Right hindlimb (tissue), 1 donor: Measurements from ENCODE around the gene SMYD3.
A peak's percentile ranks its signal among the peaks of the same experiment; 100 is the strongest.
"Not testable (repeated sequence)": the region's sequence is repeated elsewhere in the genome, so short reads cannot be mapped to it uniquely, and the experiment has no call there.

Source experiments
- DNase-seq: peaks from one replicate; pipeline ENCODE4 v3.0.0-alpha.2; 2018

SMYD3 gene

DNA sequence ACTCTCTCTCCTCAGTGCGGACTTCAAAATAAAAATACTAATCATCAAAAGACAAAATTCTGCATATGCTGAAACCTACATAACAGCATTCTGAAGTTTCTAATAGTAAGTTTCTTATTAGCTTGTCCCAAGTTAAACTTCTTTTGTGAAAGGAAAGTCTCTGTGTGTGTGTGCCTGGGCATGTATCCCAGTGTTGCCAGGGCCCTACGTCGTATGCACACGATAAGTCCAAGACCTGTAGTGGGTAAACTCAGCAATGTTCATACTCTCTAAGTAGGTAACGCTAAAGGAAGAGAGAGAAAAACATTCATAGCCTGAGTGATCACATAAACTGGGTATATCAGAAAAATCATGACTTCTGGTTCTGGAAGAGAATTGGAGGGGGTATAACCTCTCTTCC, 465.7 kb downstream of the SMYD3 start:
- no peak for DNase-seq

DNA sequence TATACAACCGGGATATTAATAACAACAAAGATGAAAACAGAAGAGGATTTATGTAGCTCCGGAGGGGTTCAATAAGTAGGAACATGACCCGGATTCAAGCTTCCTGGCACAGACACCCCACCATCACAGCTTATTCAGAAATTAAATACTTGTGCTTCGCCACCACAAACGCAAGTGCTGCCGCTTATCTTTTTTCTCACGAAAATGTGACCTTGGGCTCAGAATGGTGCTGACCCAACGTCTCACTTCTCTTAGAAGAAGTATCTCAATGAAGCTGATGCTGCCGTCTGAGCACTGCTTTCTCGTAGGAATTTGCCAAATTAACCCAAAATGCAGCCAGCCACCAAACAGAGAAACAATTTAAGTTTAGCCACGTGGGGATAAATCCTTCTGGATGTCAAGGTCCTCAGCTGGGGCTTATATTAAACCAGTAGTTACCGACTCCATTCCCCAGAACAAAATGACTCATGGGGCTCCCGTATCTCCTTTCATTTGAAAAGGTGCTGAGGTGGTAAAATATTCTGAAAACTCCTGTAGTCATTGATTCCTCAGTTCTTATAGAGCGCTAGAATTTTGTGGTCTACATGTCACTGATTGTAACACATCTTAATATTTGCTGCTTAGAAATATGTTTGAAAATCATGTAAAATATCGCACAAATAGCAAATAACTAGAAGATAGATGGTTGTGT, 466.7 kb downstream of the SMYD3 start:
- DNase-seq = no peak

DNA sequence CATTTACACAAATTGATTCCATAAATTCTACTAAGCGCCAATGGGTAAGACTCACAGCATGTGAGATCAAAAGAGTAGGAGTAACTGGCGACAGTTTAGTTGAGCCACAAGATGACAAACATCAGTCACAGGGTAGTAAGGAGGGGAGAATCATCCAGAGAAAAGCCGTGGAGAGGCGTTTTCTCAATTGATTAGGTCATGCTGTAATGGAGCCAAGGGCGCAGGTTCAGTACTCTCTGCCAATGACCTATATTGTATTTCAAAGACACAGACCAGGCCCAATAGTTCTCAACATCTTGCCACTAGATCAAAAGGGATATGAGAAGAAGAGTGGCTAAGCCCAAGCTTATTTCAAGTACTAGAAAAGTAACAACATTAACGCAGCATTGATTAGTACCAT, 467.5 kb downstream of the SMYD3 start:
- DNase-seq = no peak

DNA sequence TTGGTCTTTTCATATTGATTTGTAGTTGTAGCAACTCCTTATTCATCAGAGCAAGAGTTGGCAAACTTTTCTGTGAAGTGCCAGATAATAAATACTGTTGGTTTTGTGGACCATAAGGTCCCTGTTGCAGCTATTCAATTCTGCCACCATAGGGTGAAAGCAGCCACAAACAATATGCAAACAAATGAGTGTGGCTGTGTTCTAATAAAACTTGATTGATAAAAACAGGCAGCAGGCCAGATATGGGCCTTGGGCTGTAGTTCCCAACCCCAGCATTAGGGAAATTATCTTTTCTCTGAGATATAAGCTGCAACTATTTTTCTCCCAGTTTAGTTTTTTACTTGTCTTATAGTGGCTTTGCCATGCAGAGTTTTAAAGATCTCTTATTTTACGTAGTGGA, 469.2 kb downstream of the SMYD3 start:
- no peak for DNase-seq

DNA sequence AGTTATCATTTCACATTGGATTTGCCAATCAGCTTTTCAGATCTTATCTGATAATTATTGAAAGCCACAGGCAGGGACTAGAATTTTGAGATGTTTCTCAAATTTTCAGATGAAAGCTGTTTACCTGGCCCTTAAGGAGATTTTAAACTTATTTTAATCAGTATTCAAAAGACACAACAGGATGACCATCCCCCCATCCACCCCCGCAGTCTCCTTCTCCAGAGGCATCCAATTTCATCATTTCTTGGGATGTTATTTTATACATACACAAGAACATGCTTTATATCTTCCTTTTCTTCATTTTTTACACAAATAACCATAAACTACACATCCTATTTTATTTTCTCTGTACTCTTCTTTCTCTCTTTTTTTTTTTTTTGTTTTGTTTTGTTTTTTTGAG, 470.9 kb downstream of the SMYD3 start:
- no peak for DNase-seq

DNA sequence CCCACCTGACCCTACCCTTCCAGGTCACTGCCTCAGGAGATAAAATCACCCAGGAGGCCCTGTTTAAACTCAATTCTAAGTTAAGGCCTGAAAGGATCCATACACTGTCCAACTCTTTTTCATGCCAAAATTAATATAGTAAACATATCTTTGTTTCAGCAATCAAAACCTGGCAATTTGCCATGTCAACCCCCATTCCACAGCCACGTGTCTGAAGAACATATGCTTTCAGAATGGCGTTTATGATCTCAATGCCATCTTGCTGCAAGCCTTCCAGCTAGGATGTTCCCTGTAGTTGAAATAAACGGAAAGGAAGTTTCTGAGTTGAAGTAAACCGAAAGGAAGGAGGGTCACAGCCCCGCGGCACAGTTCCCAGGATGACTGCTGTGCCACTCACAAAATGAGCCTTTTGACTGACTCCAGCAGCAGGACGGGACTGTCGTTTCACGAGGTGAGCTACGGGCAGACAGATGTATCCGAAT, 472.0 kb downstream of the SMYD3 start:
- no peak for DNase-seq

DNA sequence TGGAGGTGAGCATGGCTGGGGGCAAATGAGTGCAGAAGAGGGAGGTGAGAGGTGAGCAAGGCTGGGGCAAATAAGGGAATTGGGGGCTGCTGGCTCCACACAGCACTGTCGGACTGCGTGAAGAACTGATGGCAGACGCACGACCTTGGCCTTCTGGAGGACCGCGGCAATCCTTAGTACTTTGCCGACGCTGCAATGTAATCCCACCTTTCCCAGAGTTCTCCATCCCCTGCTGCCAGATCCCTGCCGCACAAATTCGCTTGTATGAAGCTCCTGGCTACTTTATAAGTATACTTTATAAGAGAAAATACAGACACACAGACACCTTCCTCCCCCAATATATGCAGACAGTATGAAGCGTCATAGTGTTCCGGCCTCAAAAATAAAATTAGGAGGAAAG, 472.4 kb downstream of the SMYD3 start:
- DNase-seq = no peak

DNA sequence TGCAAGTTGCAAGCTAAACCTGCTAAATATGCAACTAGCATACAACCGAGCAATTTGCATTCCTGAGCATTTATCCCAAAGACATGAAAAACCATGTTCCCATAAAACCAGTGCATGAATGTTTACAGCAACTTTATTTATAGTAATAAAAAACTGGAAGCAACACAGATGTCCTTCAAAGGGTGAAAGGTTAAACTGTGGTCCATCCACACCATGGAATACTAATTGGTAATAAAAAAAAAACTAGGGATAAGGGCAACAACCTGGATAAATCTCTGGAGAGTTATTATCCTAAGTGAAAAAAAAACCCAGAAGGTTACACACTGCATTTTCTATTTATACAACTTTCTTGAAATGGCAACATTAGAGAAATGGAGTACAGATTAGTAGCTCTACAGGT, 474.1 kb downstream of the SMYD3 start:
- no peak for DNase-seq

DNA sequence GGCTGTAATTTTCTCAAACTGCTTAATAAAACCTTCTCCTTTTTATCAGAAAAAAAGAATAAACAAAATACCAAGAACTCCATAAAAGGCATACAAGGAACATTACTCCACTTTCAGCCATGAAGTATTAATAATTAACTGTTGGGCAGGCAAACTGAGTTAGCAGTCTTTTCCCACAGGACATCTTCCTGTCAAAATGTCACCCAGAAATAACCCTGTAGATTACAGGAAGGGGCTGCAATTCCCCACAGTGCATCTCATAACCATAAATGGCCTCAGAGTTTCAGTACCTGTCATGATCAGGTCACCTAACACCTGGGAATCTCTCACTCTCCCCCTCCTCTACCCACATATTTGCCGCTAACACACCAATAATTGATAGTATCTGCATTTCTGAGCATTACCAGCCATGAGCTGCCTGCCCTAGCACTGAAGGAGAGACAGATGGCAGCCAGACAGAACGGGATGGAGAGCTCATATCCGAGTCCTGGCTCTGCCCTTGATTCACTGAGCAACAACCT, 475.0 kb downstream of the SMYD3 start:
- no peak for DNase-seq

DNA sequence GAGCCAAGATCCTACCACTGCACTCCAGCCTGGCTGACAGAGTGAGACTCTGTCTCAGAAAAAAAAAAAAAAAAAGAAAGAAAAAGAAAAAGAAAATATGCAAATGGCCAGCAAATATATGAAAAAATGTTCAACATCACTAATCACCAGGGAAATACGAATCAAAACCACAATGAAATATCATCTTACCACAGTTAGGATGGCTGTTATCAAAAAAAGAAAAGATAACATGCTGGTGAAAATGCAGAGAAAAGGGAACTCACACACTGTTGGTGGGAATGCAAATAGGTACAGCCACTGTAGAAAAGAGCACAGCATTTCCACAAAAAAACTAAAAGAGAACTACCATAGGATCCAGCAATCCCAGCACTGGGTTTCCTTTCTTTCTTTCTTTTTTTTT, 477.5 kb downstream of the SMYD3 start:
- no peak for DNase-seq

DNA sequence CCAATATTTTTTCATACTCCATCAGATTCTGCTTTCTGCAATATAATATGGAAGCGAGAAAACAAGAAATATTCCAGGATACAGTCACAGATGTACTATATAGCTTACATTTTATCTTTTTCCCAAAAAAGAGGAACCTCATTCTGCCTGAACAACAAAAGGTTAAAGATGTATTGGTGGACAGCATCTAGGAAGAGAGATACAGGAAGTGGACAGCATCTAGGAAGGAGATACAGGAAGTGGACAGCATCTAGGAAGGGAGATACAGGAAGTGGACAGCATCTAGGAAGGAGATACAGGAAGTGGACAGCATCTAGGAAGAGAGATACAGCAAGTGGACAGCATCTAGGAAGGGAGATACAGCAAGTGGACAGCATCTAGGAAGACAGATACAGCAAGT, 483.0 kb downstream of the SMYD3 start:
- not testable (repeated sequence) for DNase-seq

DNA sequence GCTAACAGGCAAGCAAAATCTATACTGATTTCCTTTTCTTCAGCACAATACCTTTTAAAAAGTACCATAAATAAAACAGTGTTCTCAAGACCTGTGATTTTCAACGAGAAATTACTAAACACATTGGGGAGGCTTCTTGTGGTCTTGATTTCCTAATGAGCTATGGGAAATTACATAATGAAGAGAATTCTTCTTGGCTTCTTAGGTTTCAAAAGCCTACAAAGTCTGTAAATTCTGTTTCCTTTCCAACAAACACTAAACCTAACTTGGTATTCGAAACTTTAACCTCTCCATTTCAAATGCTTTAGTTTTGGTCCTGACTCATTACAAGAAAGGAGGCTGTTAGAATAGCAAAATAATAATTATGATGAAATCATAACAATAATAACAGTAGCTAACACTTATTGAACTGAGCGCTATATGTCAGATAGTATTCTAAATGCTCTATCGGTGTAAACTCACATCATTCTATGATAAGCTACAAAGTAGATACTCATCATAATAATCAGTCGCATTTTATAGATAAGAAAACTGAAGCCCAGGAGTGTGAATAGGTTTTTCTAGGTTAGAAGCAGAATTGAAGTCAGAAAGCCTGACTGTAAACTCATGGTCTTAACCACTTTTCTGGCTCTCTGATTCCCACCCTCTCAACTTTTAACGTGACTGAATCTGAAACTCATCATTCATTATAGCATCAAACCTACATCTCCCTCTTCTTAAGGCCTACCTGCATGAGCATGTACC, 486.7 kb downstream of the SMYD3 start:
- DNase-seq = no peak

DNA sequence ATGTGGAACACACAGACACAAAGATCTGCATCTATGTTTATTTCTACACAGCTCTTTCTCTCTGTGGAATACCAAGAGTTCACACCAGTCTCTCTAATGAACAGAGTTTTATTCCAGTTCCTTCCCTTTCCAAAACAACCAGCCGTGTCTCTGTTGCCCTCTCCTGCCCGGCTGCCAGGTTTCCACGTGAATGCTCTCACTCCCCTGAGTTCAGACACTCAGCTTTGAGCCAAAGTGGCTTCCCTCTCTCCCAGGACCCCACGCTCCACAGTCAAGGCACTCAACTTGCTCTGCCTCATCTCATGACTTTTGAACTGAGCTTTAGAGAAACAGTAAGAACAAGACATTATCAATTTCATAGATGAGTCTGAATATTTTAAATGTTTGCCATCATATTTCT, 488.9 kb downstream of the SMYD3 start:
- DNase-seq = no peak

DNA sequence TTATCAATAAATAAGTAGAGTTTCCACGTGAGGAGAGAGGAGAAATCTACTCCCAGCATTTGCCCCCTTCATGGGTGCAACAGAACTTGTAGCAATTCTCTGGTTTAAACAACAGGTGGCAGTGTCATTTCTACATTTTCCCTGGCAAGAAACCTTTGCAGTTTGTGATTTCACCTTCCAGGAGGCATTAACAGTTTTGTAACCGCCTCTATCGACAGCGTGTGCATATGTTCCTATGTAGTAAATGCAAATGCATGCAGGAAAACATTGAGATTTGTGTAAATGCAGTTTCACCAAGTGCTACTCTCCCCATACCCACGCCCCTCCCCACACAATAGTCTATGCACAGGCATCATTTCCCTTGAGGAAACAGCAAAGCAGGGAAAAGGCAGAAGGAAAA, 494.7 kb downstream of the SMYD3 start:
- no peak for DNase-seq

DNA sequence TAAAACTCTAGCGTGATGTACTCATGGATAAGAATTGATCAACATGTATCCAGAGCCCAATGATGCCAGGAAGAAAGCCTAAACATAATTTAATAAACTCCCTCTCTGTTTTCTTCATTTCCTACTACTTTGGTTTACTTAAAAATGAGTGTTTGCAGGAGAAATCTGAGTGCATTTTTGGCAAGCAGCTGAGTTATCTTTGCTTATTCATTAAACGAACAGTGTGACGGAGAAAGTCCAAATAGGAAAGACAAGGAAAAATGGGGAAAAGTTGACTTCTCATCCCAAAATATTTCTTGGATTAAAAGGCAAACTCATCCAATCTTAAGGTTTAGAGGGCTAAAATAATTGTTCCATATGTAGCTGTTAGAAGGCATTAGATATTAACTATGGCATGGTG, 496.7 kb downstream of the SMYD3 start:
- DNase-seq = no peak

DNA sequence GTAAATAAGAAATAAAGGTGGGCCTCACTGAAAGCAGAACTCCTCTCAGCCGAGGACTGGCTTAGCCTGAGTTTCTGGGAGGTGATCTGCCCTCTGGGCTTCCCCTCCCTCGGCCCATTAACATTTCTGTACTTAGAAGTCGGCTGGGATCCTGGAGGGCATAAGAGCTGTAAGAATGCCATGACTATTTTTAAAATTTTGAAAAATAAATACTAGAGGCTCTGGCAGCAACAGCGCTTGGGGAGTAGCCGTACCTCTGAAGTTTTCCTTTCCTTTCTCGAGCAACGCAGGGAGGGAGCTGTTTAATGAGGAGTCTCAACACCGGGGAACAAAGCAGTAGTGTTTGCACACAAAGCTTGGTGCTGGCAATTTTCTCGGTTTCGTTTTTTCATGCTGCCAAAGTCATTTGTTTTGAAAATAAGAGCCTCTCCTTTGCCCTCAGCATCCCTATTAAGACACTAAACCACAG, 498.7 kb downstream of the SMYD3 start:
- no peak for DNase-seq

DNA sequence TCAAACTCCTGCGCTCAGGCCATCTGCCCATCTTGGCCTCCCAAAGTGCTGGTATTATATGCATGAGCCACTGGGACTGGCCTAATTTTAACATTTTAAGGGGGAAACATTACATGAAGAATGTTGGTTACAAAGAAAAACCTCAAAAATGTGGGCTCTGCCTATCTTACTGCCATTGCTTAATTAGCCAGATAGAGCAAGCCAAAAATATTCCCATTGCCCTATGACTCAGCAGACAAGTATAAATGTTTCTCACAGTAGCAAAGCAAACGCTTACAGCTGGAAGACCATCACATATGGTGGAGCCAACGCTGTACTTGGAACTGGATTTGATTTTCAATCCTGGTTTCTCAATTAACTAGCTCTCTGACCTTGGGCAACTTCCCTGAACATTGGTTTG, 502.0 kb downstream of the SMYD3 start:
- no peak for DNase-seq

DNA sequence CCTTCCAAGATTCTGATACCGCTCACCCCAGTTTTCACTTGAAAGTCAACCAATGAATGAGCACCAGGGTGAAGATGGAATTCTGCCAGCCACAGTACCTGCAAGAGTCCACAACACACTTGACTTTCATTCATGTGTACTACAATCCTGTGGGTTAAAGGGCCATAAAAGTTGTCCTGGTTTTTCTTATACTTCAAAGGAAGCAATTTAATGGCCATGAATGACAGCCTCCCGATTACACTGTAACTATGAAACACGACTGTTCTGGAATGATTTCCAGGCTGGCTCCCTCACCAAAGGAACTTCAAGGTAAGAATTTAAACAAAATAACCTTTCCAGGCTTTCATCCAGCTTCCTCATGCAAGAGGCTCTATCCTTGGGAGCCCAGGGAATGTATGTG, 502.8 kb downstream of the SMYD3 start:
- DNase-seq = no peak

DNA sequence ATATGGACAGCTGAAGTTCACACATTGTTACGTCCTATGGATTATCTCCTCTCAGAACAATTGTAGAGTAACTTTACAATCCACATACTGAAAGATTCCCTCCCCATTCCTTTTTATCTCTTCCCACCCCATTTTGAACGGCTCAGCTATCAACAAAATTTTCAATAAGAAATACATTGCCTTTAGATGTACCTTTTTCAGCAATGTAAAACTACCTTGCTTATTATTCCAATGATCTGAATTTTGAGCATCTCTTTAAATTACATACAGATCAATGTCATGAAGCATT, 503.7 kb downstream of the SMYD3 start:
- DNase-seq = no peak

DNA sequence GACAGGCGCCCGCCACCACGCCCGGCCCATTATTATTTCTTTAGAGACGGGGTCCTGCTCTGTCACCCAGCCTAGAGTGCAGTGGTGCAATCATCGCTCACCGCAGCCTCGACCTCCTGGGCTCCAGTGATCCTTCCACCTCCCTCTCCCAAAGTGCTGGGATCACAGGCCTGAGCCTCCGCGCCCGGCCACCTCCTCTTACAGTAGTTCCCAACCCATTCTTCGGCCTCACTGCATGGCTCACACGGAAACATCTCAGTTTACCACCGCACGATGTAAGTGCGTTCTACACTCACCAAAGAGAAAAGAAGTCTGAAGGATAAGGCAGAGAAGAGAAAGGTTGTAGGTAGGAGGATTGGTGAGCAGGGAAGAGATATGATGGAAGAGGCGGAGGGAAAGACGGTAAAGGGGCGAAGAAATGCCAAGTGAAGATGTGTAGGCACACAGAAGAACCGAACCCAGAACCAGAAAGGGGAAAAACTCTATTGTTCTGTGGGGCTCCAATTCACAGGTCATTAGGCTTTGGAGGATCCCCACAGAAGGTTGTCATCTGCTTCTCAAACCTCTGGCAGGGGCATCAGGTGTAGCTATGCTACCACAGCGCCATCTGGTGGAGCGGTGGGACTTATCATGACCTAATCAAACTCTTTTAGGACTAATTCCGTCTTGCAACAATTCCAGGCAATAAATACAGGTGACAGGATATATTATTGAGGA, 504.2 kb downstream of the SMYD3 start:
- peak; percentile 82 for DNase-seq

DNA sequence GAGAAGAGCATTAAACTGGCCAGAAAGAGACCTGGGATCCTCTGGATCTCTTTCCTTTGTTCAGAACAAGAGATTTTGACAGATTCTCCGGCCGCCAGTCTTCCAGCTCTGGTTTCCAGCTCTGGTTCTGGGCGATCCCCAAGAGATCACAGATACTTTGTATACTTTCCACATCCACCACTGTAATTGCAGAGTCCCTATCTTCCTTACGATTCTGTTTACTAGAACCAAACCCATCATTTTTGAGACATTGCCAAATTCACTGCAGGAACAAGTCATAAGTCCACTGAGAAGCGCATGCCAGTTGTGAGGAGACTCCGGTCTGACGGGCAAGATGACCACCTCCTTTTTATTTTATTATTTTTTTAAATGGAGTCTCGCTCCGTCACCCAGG, 505.2 kb downstream of the SMYD3 start:
- DNase-seq = no peak

DNA sequence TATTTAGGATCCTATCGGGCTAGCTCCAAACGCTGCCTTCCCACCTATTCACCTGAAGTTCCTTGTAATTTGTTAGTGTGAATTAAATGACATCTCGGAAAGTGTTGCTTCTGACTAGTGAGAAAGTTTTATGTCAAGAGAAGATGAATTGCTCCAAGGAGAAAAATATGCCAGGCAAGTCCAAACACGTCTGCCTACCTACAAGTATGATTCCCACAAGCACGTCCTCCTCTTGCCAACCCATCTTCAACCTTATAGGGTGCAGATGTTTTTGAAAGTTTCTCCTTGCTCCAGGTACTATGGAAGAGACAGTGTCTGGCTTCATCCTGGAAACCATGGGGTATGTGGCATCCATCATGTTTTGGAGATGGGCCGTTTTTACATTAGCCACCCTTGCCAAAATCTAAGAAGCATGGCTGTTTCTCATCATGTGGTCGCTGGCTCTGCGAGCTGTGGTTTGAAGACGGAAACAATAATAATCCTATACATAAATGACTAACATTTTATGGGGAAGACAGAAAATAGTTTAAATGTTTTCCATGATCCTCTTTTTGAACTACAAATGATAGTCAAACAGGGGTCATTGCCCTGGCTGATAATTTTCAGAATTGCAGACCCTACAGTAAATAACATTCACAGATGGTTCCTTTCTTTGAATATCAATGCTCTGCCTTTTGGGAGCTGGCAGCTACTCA, 505.8 kb downstream of the SMYD3 start:
- DNase-seq = peak; percentile 49

DNA sequence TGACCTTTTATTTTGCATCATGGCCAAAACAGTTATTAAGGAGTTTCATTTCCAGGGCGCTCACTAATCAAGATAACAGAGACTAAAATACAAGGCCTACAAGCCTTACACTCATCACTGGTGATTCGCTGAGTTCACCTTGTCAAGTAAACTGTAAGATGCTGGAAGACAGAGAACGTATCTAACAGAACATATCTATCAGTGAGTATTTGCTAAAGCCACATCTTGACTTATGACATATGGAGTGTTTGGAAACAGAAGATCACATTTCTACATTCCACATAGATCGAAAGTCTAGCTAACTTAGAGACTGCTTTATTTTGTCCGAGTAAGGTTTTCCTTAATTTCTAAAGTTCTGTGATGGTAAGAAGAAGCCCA, 506.5 kb downstream of the SMYD3 start:
- no peak for DNase-seq
